ENCODE data around the gene CNNM4.

CNNM4 gene

GRCh38 chr2:96806468-96807126, 45.9 kb downstream of the CNNM4 start:
- DNase-seq (ENCODE audit: low read depth) = no peak
- H3K4me3 ChIP-seq (replicated peaks; ENCODE audit: low read depth, low read length) = no peak overlapping the region
- TF ChIP-seq CTCF (IDR thresholded peaks at IDR 0.05; ENCODE audit: low read length, missing control alignments) = no peak

- H3K4me3 ChIP-seq (replicated peaks; ENCODE audit: low read depth, low read length) = no peak overlapping the region
- no peak for TF ChIP-seq CTCF (IDR thresholded peaks at IDR 0.05; ENCODE audit: low read length, missing control alignments)
- DNase-seq (ENCODE audit: low read depth) = no peak
Observed at GRCh38 chr2:96807127-96807471, 46.4 kb downstream of the CNNM4 start.

GRCh38 chr2:96808176-96808837, 47.6 kb downstream of the CNNM4 start:
- TF ChIP-seq CTCF (IDR thresholded peaks at IDR 0.05; ENCODE audit: low read length, missing control alignments) = no peak
- DNase-seq (ENCODE audit: low read depth) = no peak
- H3K4me3 ChIP-seq (replicated peaks; ENCODE audit: low read depth, low read length) = no peak overlapping the region

GRCh38 chr2:96809216-96809882, 48.6 kb downstream of the CNNM4 start:
- H3K4me3 ChIP-seq (replicated peaks; ENCODE audit: low read depth, low read length) = no peak overlapping the region
- TF ChIP-seq CTCF (IDR thresholded peaks at IDR 0.05; ENCODE audit: low read length, missing control alignments) = no peak
- no peak for DNase-seq (ENCODE audit: low read depth)

- H3K4me3 ChIP-seq (replicated peaks; ENCODE audit: low read depth, low read length) = no peak overlapping the region
- no peak for DNase-seq (ENCODE audit: low read depth)
- no peak for TF ChIP-seq CTCF (IDR thresholded peaks at IDR 0.05; ENCODE audit: low read length, missing control alignments)
Observed at GRCh38 chr2:96809951-96810782, 49.5 kb downstream of the CNNM4 start.

- DNase-seq (ENCODE audit: low read depth) = no peak
- no peak overlapping the region for H3K4me3 ChIP-seq (replicated peaks; ENCODE audit: low read depth, low read length)
- no peak for TF ChIP-seq CTCF (IDR thresholded peaks at IDR 0.05; ENCODE audit: low read length, missing control alignments)
Observed at GRCh38 chr2:96810783-96811192, 50.1 kb downstream of the CNNM4 start.
